ENCODE data around the gene PDK4.
"Not testable (repeated sequence)": the region's sequence is repeated elsewhere in the genome, so short reads cannot be mapped to it uniquely, and the experiment has no call there.

The PDK4 gene

GRCh38 chr7:95596198-95597063 is at the start of gene PDK4:
Gene PDK4, minus strand, starts transcription at chr7:95596516. Its CDS starts 223 bp downstream, at chr7:95596293.
- DNase-seq: peak; percentile 48

GRCh38 chr7:95642173-95642572 is 45.9 kb upstream of the PDK4 start:
- no peak for DNase-seq

- peak; percentile 34 for DNase-seq
Observed at GRCh38 chr7:95636140-95636940, 40.0 kb upstream of the PDK4 start.

- no peak for DNase-seq
Observed at GRCh38 chr7:95632609-95633008, 36.3 kb upstream of the PDK4 start.

- no peak for DNase-seq
Observed at GRCh38 chr7:95631527-95631926, 35.2 kb upstream of the PDK4 start.

- no peak for DNase-seq
Observed at GRCh38 chr7:95630702-95631458, 34.6 kb upstream of the PDK4 start.

- DNase-seq: no peak
Observed at GRCh38 chr7:95628831-95629439, 32.6 kb upstream of the PDK4 start.

- DNase-seq: no peak
Observed at GRCh38 chr7:95623788-95624187, 27.5 kb upstream of the PDK4 start.

- DNase-seq: no peak
Observed at GRCh38 chr7:95622859-95623258, 26.5 kb upstream of the PDK4 start.

- DNase-seq: no peak
Observed at GRCh38 chr7:95622001-95622549, 25.8 kb upstream of the PDK4 start.

- DNase-seq: no peak
Observed at GRCh38 chr7:95621404-95621803, 25.1 kb upstream of the PDK4 start.

- DNase-seq: no peak
Observed at GRCh38 chr7:95620631-95621030, 24.3 kb upstream of the PDK4 start.

- DNase-seq: no peak
Observed at GRCh38 chr7:95619921-95620320, 23.6 kb upstream of the PDK4 start.

- DNase-seq: no peak
Observed at GRCh38 chr7:95619517-95619916, 23.2 kb upstream of the PDK4 start.

GRCh38 chr7:95614442-95614940 is 18.2 kb upstream of the PDK4 start:
- no peak for DNase-seq

GRCh38 chr7:95611224-95611623 is 14.9 kb upstream of the PDK4 start:
- DNase-seq: no peak

GRCh38 chr7:95609277-95609971 is 13.1 kb upstream of the PDK4 start:
- peak; percentile 45 for DNase-seq

- peak; percentile 77 for DNase-seq
Observed at GRCh38 chr7:95608359-95609173, 12.2 kb upstream of the PDK4 start.

- DNase-seq: no peak
Observed at GRCh38 chr7:95607561-95607960, 11.2 kb upstream of the PDK4 start.

- DNase-seq: no peak
Observed at GRCh38 chr7:95605275-95605674, 9.0 kb upstream of the PDK4 start.

GRCh38 chr7:95604811-95605210 is 8.5 kb upstream of the PDK4 start:
- DNase-seq: not testable (repeated sequence)
